ENCODE results near the gene MMP17. TPM values are rescaled to one million over a fixed set of nuclear protein-coding genes. Genes with fewer than 3 reads are reported as not detected.

The MMP17 gene
- polyA plus RNA-seq, 1 of the 3 experiments (the other 2 are of a cell fraction): 14.0 TPM

GRCh38 chr12:131836714-131837397 lies 8.7 kb downstream of the MMP17 start:
- Histone ChIP-seq H3K27me3 (ENCODE audit: insufficient read depth) (no peaks in the 10 kb centered on the region), H4K20me1 (ENCODE audit: insufficient read depth) (no peaks in the 10 kb centered on the region), H3K4me1 (ENCODE audit: control insufficient read depth in 1 of 2, insufficient read depth in 2 of 2, low read depth in 1 of 2, low read length in 1 of 2) (peaks cover 3 to 19% of the 10 kb centered on the region in 2 experiments; a peak in 1 of 4 replicates), H3F3A (replicated peaks; ENCODE audit: insufficient read depth) (no peaks in the 10 kb centered on the region), H3K9me2 (no peaks in the 10 kb centered on the region), H2AFZ (ENCODE audit: low read depth) (no peak overlapping the region), H3K79me2 (ENCODE audit: insufficient read depth) (no peaks in the 10 kb centered on the region), H3K9ac (no peak overlapping the region), H3K4me2 (no peak overlapping the region), H3K36me3 (replicated peaks in 1 of 2; ENCODE audit: control insufficient read depth in 1 of 2, insufficient read depth in 2 of 2, low read length in 1 of 2) (no peaks in the 10 kb centered on the region), H3K9me3 (no peaks in the 10 kb centered on the region), H3K4me3 (ENCODE audit: low read depth in 2 of 2, low read length in 1 of 2) (no peak overlapping the region), H3K27ac (ENCODE audit: low read depth in 2 of 2, low read length in 1 of 2) (no peak overlapping the region; a peak in 1 of 4 replicates)
- POLR2A ChIA-PET: interaction anchor here (0.6 to 1.2 kb wide), 2 partner anchors 51 to 76 kb away, joined by 3 read pairs; no protein-coding TSS in a partner anchor
- CTCF ChIA-PET: interaction anchor here (0.9 to 3.5 kb wide), 19 partner anchors 8 to 175 kb away, joined by 3 to 27 read pairs (median 6); partner anchors contain the start of genes EP400 and PUS1
- no peak for DNase-seq
- no peak for TF ChIP-seq RCOR1 (IDR thresholded peaks at IDR 0.05; ENCODE audit: low read length)
- no peak for TF ChIP-seq RAD21 (IDR thresholded peaks at IDR 0.05; ENCODE audit: low read length)
- no peak for TF ChIP-seq CHD2 (IDR thresholded peaks at IDR 0.05; ENCODE audit: low read length, partially characterized antibody)
- no peak for TF ChIP-seq NFIC (IDR thresholded peaks at IDR 0.05; ENCODE audit: borderline replicate concordance)
- no peak for TF ChIP-seq FOXM1 (IDR thresholded peaks at IDR 0.05; ENCODE audit: low read depth)
- TF ChIP-seq FOXJ3 (CRISPR knock-in tag; IDR thresholded peaks at IDR 0.05): no peak
- TF ChIP-seq TEAD4 (IDR thresholded peaks at IDR 0.05; ENCODE audit: borderline replicate concordance, insufficient read depth): no peak
- TF ChIP-seq MEF2A (IDR thresholded peaks at IDR 0.05; ENCODE audit: borderline replicate concordance, low read depth): no peak
- no peak for TF ChIP-seq JUND (IDR thresholded peaks at IDR 0.05)
- no peak for TF ChIP-seq EP300 (IDR thresholded peaks at IDR 0.05; ENCODE audit: borderline replicate concordance in 1 of 2, low read depth in 1 of 2, low read length in 1 of 2)
- no peak for TF ChIP-seq SIN3A (IDR thresholded peaks at IDR 0.05; ENCODE audit: borderline replicate concordance, low read depth, low read length)
- TF ChIP-seq, protein P1, sequence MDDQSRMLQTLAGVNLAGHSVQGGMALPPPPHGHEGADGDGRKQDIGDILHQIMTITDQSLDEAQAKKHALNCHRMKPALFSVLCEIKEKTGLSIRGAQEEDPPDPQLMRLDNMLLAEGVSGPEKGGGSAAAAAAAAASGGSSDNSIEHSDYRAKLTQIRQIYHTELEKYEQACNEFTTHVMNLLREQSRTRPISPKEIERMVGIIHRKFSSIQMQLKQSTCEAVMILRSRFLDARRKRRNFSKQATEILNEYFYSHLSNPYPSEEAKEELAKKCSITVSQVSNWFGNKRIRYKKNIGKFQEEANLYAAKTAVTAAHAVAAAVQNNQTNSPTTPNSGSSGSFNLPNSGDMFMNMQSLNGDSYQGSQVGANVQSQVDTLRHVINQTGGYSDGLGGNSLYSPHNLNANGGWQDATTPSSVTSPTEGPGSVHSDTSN (IDR thresholded peaks at IDR 0.05): no peak
- no peak for TF ChIP-seq USF1 (IDR thresholded peaks at IDR 0.05; ENCODE audit: borderline replicate concordance, low read depth)
- TF ChIP-seq, protein P2, sequence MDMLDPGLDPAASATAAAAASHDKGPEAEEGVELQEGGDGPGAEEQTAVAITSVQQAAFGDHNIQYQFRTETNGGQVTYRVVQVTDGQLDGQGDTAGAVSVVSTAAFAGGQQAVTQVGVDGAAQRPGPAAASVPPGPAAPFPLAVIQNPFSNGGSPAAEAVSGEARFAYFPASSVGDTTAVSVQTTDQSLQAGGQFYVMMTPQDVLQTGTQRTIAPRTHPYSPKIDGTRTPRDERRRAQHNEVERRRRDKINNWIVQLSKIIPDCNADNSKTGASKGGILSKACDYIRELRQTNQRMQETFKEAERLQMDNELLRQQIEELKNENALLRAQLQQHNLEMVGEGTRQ (IDR thresholded peaks at IDR 0.05; ENCODE audit: borderline replicate concordance, low read depth, low read length): no peak
- no peak for TF ChIP-seq NRF1 (IDR thresholded peaks at IDR 0.05; ENCODE audit: low read depth, low read length)
- no peak for TF ChIP-seq RFX5 (IDR thresholded peaks at IDR 0.05; ENCODE audit: low read length)
- WGBS (ENCODE audit: low lambda C conversion rate): 67% methylated on average over 9 of the region's 13 CpGs
